Ovary (tissue), 9 donors: Measurements from ENCODE around the gene KATNAL1. TPM values are rescaled to one million over a fixed set of nuclear protein-coding genes. Genes with fewer than 3 reads are reported as not detected.

Source experiments
- DNase-seq, 5 donors: peaks; one replicate each; pipeline ENCODE4 v3.0.0-alpha.2; 2019 to 2020
- H3K27ac ChIP-seq, 2 donors: fragments of 200-600 bp; one replicate each; pipeline versions ENCODE4 v1.5.1 to v1.8.0; 2019 to 2022
- H3K27me3 ChIP-seq: fragments of 200-600 bp; one replicate; pipeline ENCODE4 v1.8.0; 2022
- H3K36me3 ChIP-seq: fragments of 200-600 bp; sonication (generic); one replicate; pipeline ENCODE4 v1.5.1; 2019
- H3K4me1 ChIP-seq: one replicate; pipeline ENCODE4 v1.8.1; 2013; ENCODE audit warnings: mild to moderate bottlenecking, moderate library complexity; ENCODE audit not compliant: insufficient read depth
- H3K4me3 ChIP-seq: fragments of 200-600 bp; sonication (generic); one replicate; pipeline ENCODE4 v1.5.1; 2017
- H3K9me3 ChIP-seq, 2 donors: fragments of 200-600 bp in 1 of 2; sonication (generic) in 1 of 2; one replicate each; pipeline versions ENCODE4 v1.5.1 to v1.8.1; 2013 to 2019; ENCODE audit warnings: mild to moderate bottlenecking in 1 of 2, moderate library complexity in 1 of 2
- CTCF ChIP-seq, 3 donors: fragments of 450-650 bp in 2 of 3; fragments of 200-600 bp in 1 of 3; IDR thresholded peaks; one replicate each; pipeline versions ENCODE4 v1.5.1 to v1.8.0; 2016 to 2022; ENCODE audit warnings: antibody characterized with exemption in 3 of 3, mild to moderate bottlenecking in 1 of 3
- EP300 ChIP-seq: sonication (generic); formaldehyde crosslinking; IDR thresholded peaks from one replicate; pipeline ENCODE4 v1.6.1; 2017; ENCODE audit warnings: antibody characterized with exemption
- POLR2A ChIP-seq: fragments of 450-650 bp; IDR thresholded peaks from one replicate; pipeline ENCODE4 v1.6.1; 2017; ENCODE audit warnings: antibody characterized with exemption, mild to moderate bottlenecking, moderate library complexity
- WGBS, 3 donors: extraction: QIAGEN DNeasy Blood & Tissue Kit in 1 of 3; methylation state at CpG; one replicate each; pipeline versions ENCODE4 v1.1.5 to v1.1.7; 2013 to 2017; 5-methylcytosine and 5-hydroxymethylcytosine counted together
- intact Hi-C, 4 donors: fragments of 100-400 bp; cut with DNase I; formaldehyde crosslinking; loops; one replicate each; pipeline versions ENCODE4 v1.11.0 to v1.15.1; 2022 to 2023
- polyA plus RNA-seq, 2 donors: library from polyadenylated mRNA; stranded (reverse); fragments of 200-250 nt in 1 of 2; fragments of 350-450 nt in 1 of 2; fragmentation: Illumina TruSeq in 1 of 2; extraction: RNeasy Lipid Tissue Mini Kit (QIAGEN cat#74804) in 1 of 2; gene quantifications; one replicate each; pipeline ENCODE4 v1.2.3, GENCODE V29; 2013 to 2014
- total RNA-seq, 7 donors: library from RNA; depleted of rRNA in 2 of 7; stranded (reverse); fragments of >200 nt in 2 of 7; fragmentation: NEBNext Ultra II Directional in 3 of 7; extraction: Animal tissue kit (Norgen Biotek cat#: 25700) in 3 of 7; gene quantifications; one replicate each; pipeline versions ENCODE4 v1.1.0 to v1.2.4, GENCODE V29; 2016 to 2023
- donor health status: DM: no; HTN: no; CAD: no; lungs with moderate emphysema.
- donor health status: DM: no; HTN: no; CAD: no.
- donor health status: Bipolar disorder and iron deficiency.
- donor health status: DM: yes; HTN: yes; CAD: no.
- donor health status: DM: no; HTN: no; CAD: no.
- donor health status: DM: yes; HTN: yes; CAD: no.

Gene KATNAL1
- total and polyA plus RNA-seq, 9 donors = 2.9 to 23.2 (median 15.7) TPM

GRCh38 chr13:30340331-30341250 lies 33.2 kb upstream of the KATNAL1 start:
- Histone ChIP-seq H3K27me3 (no peaks in the 10 kb centered on the region), H3K4me1 (peaks cover 16% of the 10 kb centered on the region), H3K9me3 (no peaks in the 10 kb centered on the region), H3K4me3 (no peak overlapping the region), H3K36me3 (no peaks in the 10 kb centered on the region), H3K27ac (peak overlapping the region in 1 of 2 donors; percentile 66)
- WGBS, 3 donors = 14 to 16% (median 16%) methylated on average over 10 of the region's 10 CpGs
- peak; percentile 45 to 81 (median 54) for DNase-seq
- TF ChIP-seq POLR2A (no peak), CTCF (IDR thresholded peaks at IDR 0.05) (no peak), EP300 (peak; percentile 12)
- intact Hi-C loops = no loop called here

- Histone ChIP-seq H3K9me3 (no peaks in the 10 kb centered on the region), H3K4me1 (peaks cover 16% of the 10 kb centered on the region), H3K36me3 (no peaks in the 10 kb centered on the region), H3K27me3 (no peaks in the 10 kb centered on the region), H3K27ac (peak overlapping the region; percentile 9 to 49), H3K4me3 (no peak overlapping the region)
- WGBS, 3 donors = 7 to 13% (median 10%) methylated on average over 12 of the region's 12 CpGs
- peak; percentile 39 to 82 (median 74) for DNase-seq
- TF ChIP-seq EP300 = no peak
- no peak for TF ChIP-seq POLR2A
- no peak for TF ChIP-seq CTCF (IDR thresholded peaks at IDR 0.05)
- intact Hi-C loops = loop anchor here in 2 of 4 donors (10.0 kb wide), 2 partner anchors 65 to 205 kb away; no protein-coding TSS in a partner anchor
Measured at GRCh38 chr13:30339738-30340330, 32.5 kb upstream of the KATNAL1 start.

DNA sequence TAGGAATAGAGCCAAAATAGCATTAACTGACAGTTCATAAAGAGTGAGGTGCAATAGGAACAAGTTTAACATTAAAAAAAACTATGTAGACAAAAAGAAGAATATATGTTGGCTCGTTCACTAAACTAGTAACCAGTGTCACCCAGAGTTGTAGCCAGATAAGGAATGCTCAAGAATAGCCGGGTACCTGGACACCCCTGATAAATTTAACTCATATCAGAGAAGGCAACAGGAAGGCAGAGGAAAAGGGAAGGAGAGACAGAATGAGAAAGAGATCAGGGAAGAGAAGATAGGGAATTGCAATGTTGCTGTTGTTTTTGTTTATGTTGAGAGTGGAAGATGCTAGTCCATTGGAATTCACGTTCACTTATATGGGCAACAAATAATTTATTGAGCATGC lies 31.6 kb upstream of the KATNAL1 start:
- Histone ChIP-seq H3K27ac (no peak overlapping the region), H3K36me3 (no peaks in the 10 kb centered on the region), H3K9me3 (no peaks in the 10 kb centered on the region), H3K4me3 (no peak overlapping the region), H3K4me1 (peaks cover 16% of the 10 kb centered on the region), H3K27me3 (no peaks in the 10 kb centered on the region)
- 71 to 84% (median 83%) methylated on average over 3 of the region's 3 CpGs for WGBS, 3 donors
- intact Hi-C loops = loop anchor here in 2 of 4 donors (10.0 kb wide), 2 partner anchors 66 to 204 kb away; no protein-coding TSS in a partner anchor
- DNase-seq = no peak
- TF ChIP-seq EP300 (no peak), POLR2A (no peak), CTCF (IDR thresholded peaks at IDR 0.05) (no peak)

DNA sequence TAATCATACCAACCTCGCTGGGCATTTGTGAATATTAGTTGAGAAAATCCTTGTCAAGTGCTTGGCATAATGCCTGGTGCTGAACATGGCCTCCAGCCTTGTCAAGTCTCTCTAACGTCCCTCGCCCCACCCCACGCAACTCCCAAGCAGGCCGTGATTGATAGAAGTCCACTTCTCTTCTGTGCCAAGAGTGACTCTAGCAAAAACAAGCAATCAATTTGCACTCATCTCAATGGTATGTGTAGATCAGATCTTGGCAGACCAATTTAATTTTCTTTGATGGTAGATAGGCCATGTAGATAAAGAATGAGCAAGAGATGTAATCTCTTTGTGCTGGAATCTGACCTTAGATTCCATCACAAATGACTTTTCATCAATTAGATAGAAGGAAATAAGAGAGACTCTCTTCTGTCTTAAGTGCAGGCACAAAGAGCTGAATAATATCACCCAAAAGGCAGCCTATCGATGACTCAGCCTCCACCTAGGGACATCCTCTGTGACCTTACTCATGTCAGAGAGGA lies 31.0 kb upstream of the KATNAL1 start:
- Histone ChIP-seq H3K4me1 (peaks cover 16% of the 10 kb centered on the region), H3K9me3 (no peaks in the 10 kb centered on the region), H3K27me3 (no peaks in the 10 kb centered on the region), H3K27ac (no peak overlapping the region), H3K36me3 (no peaks in the 10 kb centered on the region), H3K4me3 (no peak overlapping the region)
- DNase-seq = no peak
- intact Hi-C loops = loop anchor here in 2 of 4 donors (10.0 kb wide), 2 partner anchors 66 to 204 kb away; no protein-coding TSS in a partner anchor
- WGBS, 3 donors = 79 to 86% (median 79%) methylated on average over 6 of the region's 6 CpGs
- TF ChIP-seq EP300 (no peak), POLR2A (no peak), CTCF (IDR thresholded peaks at IDR 0.05) (no peak)
